Neural cell (in vitro differentiated cells): ENCODE data around the gene FBXL5. TPM values are rescaled to one million over a fixed set of nuclear protein-coding genes. Genes with fewer than 3 reads are reported as not detected.

Experiments
- H2AFZ ChIP-seq: fragments of 200-600, 300-800 bp; sonication (generic), shearing (Covaris generic); 2 replicates; pipeline ENCODE4 v1.6.0; 2014; ENCODE audit warnings: low read depth, mild to moderate bottlenecking, antibody characterized with exemption, low read length, moderate library complexity
- H3F3A ChIP-seq: fragments of 200-600 bp; shearing (Covaris generic); 2 replicates; pipeline ENCODE4 v1.6.1; 2016; ENCODE audit warnings: mild to moderate bottlenecking, moderate library complexity, mixed read lengths, antibody characterized with exemption, low read length; ENCODE audit not compliant: insufficient read depth, poor library complexity, severe bottlenecking
- H3K27ac ChIP-seq: fragments of 200-600, 300-800 bp; sonication (generic), shearing (Covaris generic); 2 replicates; pipeline ENCODE4 v1.5.1; 2014; ENCODE audit warnings: mild to moderate bottlenecking, low read length, moderate library complexity
- H3K27me3 ChIP-seq: fragments of 300-800, 200-600 bp; sonication (generic), shearing (Covaris generic); 2 replicates; pipeline ENCODE4 v1.6.0; 2014; ENCODE audit warnings: mild to moderate bottlenecking, low read depth, low read length, moderate library complexity; ENCODE audit not compliant: insufficient read depth
- H3K36me3 ChIP-seq: fragments of 300-800, 200-600 bp; sonication (generic), shearing (Covaris generic); 2 replicates; pipeline ENCODE4 v1.5.1; 2014; ENCODE audit warnings: mild to moderate bottlenecking, antibody characterized with exemption, low read length, moderate library complexity; ENCODE audit not compliant: insufficient read depth
- H3K4me2 ChIP-seq: fragments of 300-800, 200-600 bp; sonication (generic), shearing (Covaris generic); 2 replicates; pipeline ENCODE4 v1.6.0; 2014; ENCODE audit warnings: mild to moderate bottlenecking, low read length
- H3K4me3 ChIP-seq: fragments of 300-800, 200-600 bp; sonication (generic), shearing (Covaris generic); 2 replicates; pipeline ENCODE4 v1.5.1; 2014; ENCODE audit warnings: mild to moderate bottlenecking, low read length, moderate library complexity
- H3K79me2 ChIP-seq: fragments of 200-600 bp; shearing (Covaris generic); replicated peaks from 2 replicates; pipeline ENCODE4 v1.6.0; 2014; ENCODE audit warnings: mild to moderate bottlenecking, low read length, moderate library complexity; ENCODE audit not compliant: insufficient read depth
- H3K9ac ChIP-seq: fragments of 300-800, 200-600 bp; sonication (generic), shearing (Covaris generic); 2 replicates; pipeline ENCODE4 v1.6.1; 2016; ENCODE audit warnings: mild to moderate bottlenecking, low read length, mixed read lengths
- H3K9me2 ChIP-seq: fragments of 200-600 bp; shearing (Covaris generic); 2 replicates; pipeline ENCODE4 v1.6.1; 2016; ENCODE audit warnings: mild to moderate bottlenecking, low read length, mixed read lengths; ENCODE audit not compliant: insufficient read depth
- H3K9me3 ChIP-seq: fragments of 200-600, 300-800 bp; sonication (generic), shearing (Covaris generic); 2 replicates; pipeline ENCODE4 v1.6.1; 2016; ENCODE audit warnings: mild to moderate bottlenecking, mixed run types, low read length, moderate library complexity, mixed read lengths
- H4K20me1 ChIP-seq: fragments of 200-600 bp; shearing (Covaris generic); 2 replicates; pipeline ENCODE4 v1.6.1; 2016; ENCODE audit warnings: mild to moderate bottlenecking, mixed run types; ENCODE audit not compliant: insufficient read depth
- EP300 ChIP-seq: fragments of 450-650 bp; conservative IDR thresholded peaks from 2 replicates; pipeline ENCODE4 v1.6.1; 2014; ENCODE audit warnings: antibody characterized with exemption, mild to moderate bottlenecking, moderate library complexity; ENCODE audit not compliant: poor library complexity, severe bottlenecking
- EZH2 ChIP-seq: fragments of 200-600, 300-800 bp; shearing (Covaris generic), sonication (generic); IDR thresholded peaks from 2 replicates; pipeline ENCODE4 v1.6.1; 2014; ENCODE audit warnings: antibody characterized with exemption, low read length, borderline replicate concordance, mild to moderate bottlenecking; ENCODE audit not compliant: insufficient read depth, poor library complexity, severe bottlenecking
- MXI1 ChIP-seq: fragments of 450-650 bp; conservative IDR thresholded peaks from 2 replicates; pipeline ENCODE4 v1.6.1; 2014; ENCODE audit warnings: antibody characterized with exemption, mild to moderate bottlenecking; ENCODE audit not compliant: poor library complexity, severe bottlenecking
- POLR2AphosphoS5 ChIP-seq: IDR thresholded peaks from 2 replicates; pipeline ENCODE4 v1.6.1; 2012
- RAD21 ChIP-seq: fragments of 450-650 bp; conservative IDR thresholded peaks from 2 replicates; pipeline ENCODE4 v1.6.1; 2014; ENCODE audit warnings: antibody characterized with exemption, mild to moderate bottlenecking, moderate library complexity
- REST ChIP-seq: IDR thresholded peaks from 2 replicates; pipeline ENCODE4 v1.6.1; 2012; ENCODE audit warnings: borderline replicate concordance
- SMC3 ChIP-seq: fragments of 450-650 bp; conservative IDR thresholded peaks from 2 replicates; pipeline ENCODE4 v1.6.1; 2014; ENCODE audit warnings: antibody characterized with exemption, mild to moderate bottlenecking, moderate library complexity; ENCODE audit not compliant: poor library complexity
- TAF1 ChIP-seq: IDR thresholded peaks from 2 replicates; pipeline ENCODE4 v1.6.1; 2012; ENCODE audit warnings: low read depth
- polyA plus RNA-seq: library from polyadenylated mRNA; depleted of rRNA; stranded (reverse); fragments of >200 nt; gene quantifications from 2 replicates; pipeline ENCODE4 v1.2.3, GENCODE V29; 2014

Gene FBXL5
- polyA plus RNA-seq, 1 donor from 2014 or later: 70.6 TPM

- no peaks in the 10 kb centered on the region for H3K27me3 ChIP-seq
- H3K36me3 ChIP-seq: no peaks in the 10 kb centered on the region
- H3K9ac ChIP-seq: no peak overlapping the region
- no peaks in the 10 kb centered on the region for H3F3A ChIP-seq
- no peak overlapping the region for H3K27ac ChIP-seq
- H3K4me2 ChIP-seq: no peak overlapping the region
- no peaks in the 10 kb centered on the region for H3K9me2 ChIP-seq
- H4K20me1 ChIP-seq: no peaks in the 10 kb centered on the region
- no peaks in the 10 kb centered on the region for H3K79me2 ChIP-seq
- TF ChIP-seq SMC3 (no peak), EP300 (no peak), TAF1 (no peak), POLR2AphosphoS5 (no peak), EZH2 (no peak), MXI1 (no peak), REST (no peak), RAD21 (no peak)
- H2AFZ ChIP-seq: no peak overlapping the region
- no peaks in the 10 kb centered on the region for H3K9me3 ChIP-seq
- no peak overlapping the region for H3K4me3 ChIP-seq
These were observed 70.4 kb downstream of the FBXL5 start for GRCh38 chr4:15584785-15585184.

DNA sequence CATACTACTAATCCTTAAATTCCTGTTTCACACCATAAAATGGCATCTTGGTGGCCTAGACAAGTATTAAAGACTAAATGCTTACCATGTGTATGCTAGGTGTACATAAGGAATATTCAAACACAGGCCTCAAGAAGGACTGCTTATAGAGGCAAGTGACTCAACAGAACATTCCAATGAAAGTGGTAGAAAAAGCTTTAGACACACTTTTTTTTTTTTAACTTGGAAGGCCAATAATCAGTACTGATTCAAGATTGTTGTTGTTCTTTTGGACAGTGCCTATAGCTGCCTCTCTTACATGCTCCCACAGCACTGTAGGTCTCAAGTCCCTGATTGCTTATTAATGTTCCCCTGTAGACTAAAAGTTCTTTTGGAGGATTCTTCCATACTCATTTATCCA lies 77.6 kb downstream of the FBXL5 start:
- no peaks in the 10 kb centered on the region for H3K9me2 ChIP-seq
- H3K9ac ChIP-seq: no peak overlapping the region
- no peaks in the 10 kb centered on the region for H3K27me3 ChIP-seq
- H4K20me1 ChIP-seq: no peaks in the 10 kb centered on the region
- H3F3A ChIP-seq: no peaks in the 10 kb centered on the region
- no peak overlapping the region for H3K27ac ChIP-seq
- no peaks in the 10 kb centered on the region for H3K9me3 ChIP-seq
- H3K79me2 ChIP-seq: no peaks in the 10 kb centered on the region
- H3K4me3 ChIP-seq: no peak overlapping the region
- no peak overlapping the region for H3K4me2 ChIP-seq
- TF ChIP-seq EZH2 (no peak), REST (no peak), SMC3 (no peak), TAF1 (no peak), MXI1 (no peak), POLR2AphosphoS5 (no peak)
- H3K36me3 ChIP-seq: no peaks in the 10 kb centered on the region
- H2AFZ ChIP-seq: no peak overlapping the region
